Measurements from ENCODE around the gene SRP72. TPM values are rescaled to one million over a fixed set of nuclear protein-coding genes. Genes with fewer than 3 reads are reported as not detected.

SRP72 gene
- polyA plus RNA-seq, 1 donor (not counting 4 experiments of a cell fraction or from before 2014, with no cell fraction given): 126 TPM

DNA sequence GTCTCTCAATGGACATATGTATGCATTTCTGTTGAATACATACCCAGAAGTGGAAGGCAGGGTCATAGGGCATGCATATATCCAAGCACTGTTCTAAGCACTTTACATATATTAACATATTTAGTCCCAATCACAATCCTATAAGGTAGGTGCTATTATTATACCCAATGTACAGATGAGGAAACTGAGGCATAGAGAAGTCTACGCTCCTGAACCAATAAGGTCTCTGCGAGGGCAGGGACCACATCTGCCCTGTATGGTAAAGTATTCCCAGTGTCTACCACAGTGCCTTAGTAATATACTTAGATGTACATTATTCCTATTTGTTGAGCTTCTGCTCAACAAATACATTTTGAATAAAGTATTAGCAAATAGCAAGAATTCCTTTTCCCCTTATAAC lies 37.2 kb upstream of the SRP72 start:
- Histone ChIP-seq H3K9ac (ENCODE audit: control insufficient read depth, extremely low read depth, insufficient read depth, low read length) (no peak overlapping the region), H3K27ac (ENCODE audit: control insufficient read depth, insufficient read depth, low read length) (no peak overlapping the region), H4K20me1 (ENCODE audit: control insufficient read depth, extremely low read depth, insufficient read depth, low read length) (peaks cover 4% of the 10 kb centered on the region), H3K79me2 (ENCODE audit: control insufficient read depth, insufficient read depth, low read length) (peaks cover 99% of the 10 kb centered on the region), H3K4me3 (ENCODE audit: control insufficient read depth in 2 of 3, extremely low read depth in 1 of 3, insufficient read depth in 2 of 3, low read depth in 1 of 3, low read length in 3 of 3) (no peak overlapping the region), H3K4me1 (ENCODE audit: control insufficient read depth, extremely low read depth, insufficient read depth, low read length) (peaks cover 13% of the 10 kb centered on the region), H3K9me3 (ENCODE audit: control insufficient read depth, low read depth, low read length) (no peaks in the 10 kb centered on the region), H3K9me1 (ENCODE audit: control insufficient read depth, extremely low read depth, insufficient read depth, low read length) (no peaks in the 10 kb centered on the region), H2AFZ (ENCODE audit: control insufficient read depth, low read length) (no peak overlapping the region), H3K27me3 (ENCODE audit: control insufficient read depth, extremely low read depth, insufficient read depth, low read length) (no peaks in the 10 kb centered on the region), H3K36me3 (ENCODE audit: control insufficient read depth in 2 of 2, extremely low read depth in 1 of 2, insufficient read depth in 2 of 2, low read length in 2 of 2) (no peaks in the 10 kb centered on the region), H3K4me2 (ENCODE audit: control insufficient read depth, extremely low read depth, insufficient read depth, low read depth, low read length) (no peak overlapping the region)
- dilution Hi-C loops (cut with MboI; ENCODE audit: extremely low pct_ligation_motif_present, low sequenced_read_pairs): no loop called here
- FAIRE-seq (no peak), DNase-seq (ENCODE audit: low read depth, low spot score) (no peak)
- TF ChIP-seq, protein P1, sequence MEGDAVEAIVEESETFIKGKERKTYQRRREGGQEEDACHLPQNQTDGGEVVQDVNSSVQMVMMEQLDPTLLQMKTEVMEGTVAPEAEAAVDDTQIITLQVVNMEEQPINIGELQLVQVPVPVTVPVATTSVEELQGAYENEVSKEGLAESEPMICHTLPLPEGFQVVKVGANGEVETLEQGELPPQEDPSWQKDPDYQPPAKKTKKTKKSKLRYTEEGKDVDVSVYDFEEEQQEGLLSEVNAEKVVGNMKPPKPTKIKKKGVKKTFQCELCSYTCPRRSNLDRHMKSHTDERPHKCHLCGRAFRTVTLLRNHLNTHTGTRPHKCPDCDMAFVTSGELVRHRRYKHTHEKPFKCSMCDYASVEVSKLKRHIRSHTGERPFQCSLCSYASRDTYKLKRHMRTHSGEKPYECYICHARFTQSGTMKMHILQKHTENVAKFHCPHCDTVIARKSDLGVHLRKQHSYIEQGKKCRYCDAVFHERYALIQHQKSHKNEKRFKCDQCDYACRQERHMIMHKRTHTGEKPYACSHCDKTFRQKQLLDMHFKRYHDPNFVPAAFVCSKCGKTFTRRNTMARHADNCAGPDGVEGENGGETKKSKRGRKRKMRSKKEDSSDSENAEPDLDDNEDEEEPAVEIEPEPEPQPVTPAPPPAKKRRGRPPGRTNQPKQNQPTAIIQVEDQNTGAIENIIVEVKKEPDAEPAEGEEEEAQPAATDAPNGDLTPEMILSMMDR (optimal IDR thresholded peaks at IDR 0.05 in 1 of 3, IDR thresholded peaks at IDR 0.05 in 1 of 3, conservative IDR thresholded peaks at IDR 0.05 in 1 of 3; ENCODE audit: extremely low read depth in 1 of 3, insufficient read depth in 2 of 3, low read length in 3 of 3): no peak
- no peak for TF ChIP-seq EZH2 (IDR thresholded peaks at IDR 0.05; ENCODE audit: low read length)

DNA sequence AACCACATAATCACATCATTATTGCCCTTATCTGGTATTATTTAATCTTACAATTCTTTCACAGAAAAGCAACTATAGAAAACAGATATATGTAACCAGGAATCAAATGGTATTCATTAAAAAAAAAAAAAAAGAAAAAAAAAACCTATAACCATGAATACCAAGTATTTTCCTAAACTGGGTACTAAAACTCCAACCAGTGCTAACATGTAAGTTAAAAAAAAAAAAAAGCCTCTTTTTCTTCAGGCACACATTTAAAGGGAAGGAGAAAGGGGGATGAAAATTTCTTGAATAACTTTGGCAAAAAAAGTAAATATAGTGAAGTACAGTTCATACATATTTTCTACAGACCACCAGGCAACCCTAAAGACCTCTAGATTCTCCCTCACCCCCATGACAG lies 34.1 kb upstream of the SRP72 start:
- Histone ChIP-seq H3K79me2 (ENCODE audit: control insufficient read depth, insufficient read depth, low read length) (peaks cover 88% of the 10 kb centered on the region), H2AFZ (ENCODE audit: control insufficient read depth, low read length) (no peak overlapping the region), H3K27me3 (ENCODE audit: control insufficient read depth, extremely low read depth, insufficient read depth, low read length) (no peaks in the 10 kb centered on the region), H4K20me1 (ENCODE audit: control insufficient read depth, extremely low read depth, insufficient read depth, low read length) (peaks cover 4% of the 10 kb centered on the region), H3K4me1 (ENCODE audit: control insufficient read depth, extremely low read depth, insufficient read depth, low read length) (peaks cover 16% of the 10 kb centered on the region), H3K36me3 (ENCODE audit: control insufficient read depth in 2 of 2, extremely low read depth in 1 of 2, insufficient read depth in 2 of 2, low read length in 2 of 2) (no peaks in the 10 kb centered on the region), H3K4me3 (ENCODE audit: control insufficient read depth in 2 of 3, extremely low read depth in 1 of 3, insufficient read depth in 2 of 3, low read depth in 1 of 3, low read length in 3 of 3) (peak overlapping the region in 2 of 3 experiments; percentile 11 to 95), H3K4me2 (ENCODE audit: control insufficient read depth, extremely low read depth, insufficient read depth, low read depth, low read length) (peak overlapping the region; percentile 96), H3K9ac (ENCODE audit: control insufficient read depth, extremely low read depth, insufficient read depth, low read length) (no peak overlapping the region), H3K27ac (ENCODE audit: control insufficient read depth, insufficient read depth, low read length) (no peak overlapping the region), H3K9me3 (ENCODE audit: control insufficient read depth, low read depth, low read length) (no peaks in the 10 kb centered on the region), H3K9me1 (ENCODE audit: control insufficient read depth, extremely low read depth, insufficient read depth, low read length) (no peaks in the 10 kb centered on the region)
- dilution Hi-C loops (cut with MboI; ENCODE audit: extremely low pct_ligation_motif_present, low sequenced_read_pairs): no loop called here
- no peak for DNase-seq (ENCODE audit: low read depth, low spot score)
- no peak for FAIRE-seq
- TF ChIP-seq, protein P1 (optimal IDR thresholded peaks at IDR 0.05 in 1 of 3, IDR thresholded peaks at IDR 0.05 in 1 of 3, conservative IDR thresholded peaks at IDR 0.05 in 1 of 3; ENCODE audit: extremely low read depth in 1 of 3, insufficient read depth in 2 of 3, low read length in 3 of 3): no peak
- TF ChIP-seq EZH2 (IDR thresholded peaks at IDR 0.05; ENCODE audit: low read length): no peak

All from keratinocyte (primary cell).